Activated CD4-positive, CD25-positive, alpha-beta regulatory T cell treated with anti-CD3 and anti-CD28 coated beads, Interleukin-2, amount 50 U/mL, for 24 hours (primary cell): ENCODE measurements around the gene UCP3.
A peak's percentile ranks its signal among the peaks of the same experiment; 100 is the strongest.
"Not testable (repeated sequence)": the region's sequence is repeated elsewhere in the genome, so short reads cannot be mapped to it uniquely, and the experiment has no call there.

ENCODE experiments used
- ATAC-seq, 2 donors: fragments of 150-1000 bp; cut with Tn5 transposase; one replicate each; pipeline ENCODE4 v1.10.0; 2021; ENCODE audit warnings: mild to moderate bottlenecking in 1 of 2, moderate library complexity in 1 of 2

Gene UCP3

DNA sequence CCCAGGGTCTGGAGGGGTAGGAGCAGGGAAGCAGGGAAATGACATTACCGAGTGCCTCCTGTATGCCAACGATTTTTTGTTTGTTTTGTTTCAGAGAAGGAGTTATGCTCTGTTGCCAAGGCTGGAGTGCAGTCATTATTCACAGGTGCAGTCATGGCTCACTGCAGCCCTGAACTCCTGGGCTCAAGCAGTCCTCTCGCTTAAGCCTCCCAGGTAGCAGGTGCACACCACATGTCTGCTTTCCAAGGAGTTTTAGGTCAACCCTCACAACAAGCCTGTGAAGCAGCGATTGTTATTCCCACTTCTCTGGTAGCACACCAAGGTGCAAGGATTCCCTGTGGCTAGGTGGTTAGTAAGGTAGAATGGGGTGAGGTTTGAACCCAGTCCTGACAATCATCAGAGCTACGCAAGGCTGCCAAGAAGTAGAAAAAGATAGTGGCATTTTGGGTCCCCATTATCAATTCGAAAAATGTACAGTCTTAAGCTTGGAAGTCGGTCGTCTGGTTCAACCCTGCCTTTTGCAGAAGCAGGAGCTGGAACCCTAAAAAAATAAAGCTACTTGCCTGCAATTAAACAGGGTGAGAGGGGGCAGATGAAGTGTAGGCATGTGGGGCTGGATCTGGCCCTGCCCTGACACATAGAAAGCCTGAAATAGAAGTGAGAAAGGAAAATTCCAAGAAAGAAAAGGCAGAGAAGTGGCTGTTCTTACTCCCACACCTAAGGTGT, 9.1 kb downstream of the UCP3 start:
- ATAC-seq: no peak

DNA sequence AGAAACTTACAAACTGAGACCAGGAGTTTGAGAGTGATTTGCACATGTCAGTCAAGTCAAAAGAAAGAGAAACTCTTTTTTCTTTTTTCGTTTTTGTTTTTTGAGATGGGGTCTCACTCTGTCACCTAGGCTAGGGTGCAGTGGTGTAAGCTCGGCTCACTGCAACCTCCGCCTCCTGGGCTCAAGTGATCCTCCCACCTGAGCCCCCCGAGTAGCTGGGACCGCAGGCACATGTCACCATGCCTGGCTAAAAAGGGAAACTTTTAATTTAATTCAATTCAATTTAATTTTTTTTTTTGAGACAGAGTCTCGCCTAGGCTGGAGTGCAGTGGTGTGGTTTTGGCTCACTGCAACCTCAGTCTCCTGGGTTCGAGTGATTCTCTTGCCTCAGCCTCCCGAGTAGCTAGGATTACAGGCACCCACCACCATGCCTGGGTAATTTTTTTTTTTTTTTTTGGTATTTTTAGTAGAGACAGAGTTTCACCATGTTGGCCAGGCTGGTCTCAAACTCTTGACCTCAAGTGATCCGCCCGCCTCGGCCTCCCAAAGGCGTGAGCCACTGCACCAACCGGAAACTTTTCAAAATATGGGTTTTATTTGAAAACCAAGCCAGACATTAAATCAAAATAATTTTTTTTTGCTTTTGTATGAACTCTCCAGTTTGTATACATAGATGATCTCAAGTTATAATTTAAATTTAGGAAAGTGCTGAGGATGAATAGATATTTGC, 9.9 kb downstream of the UCP3 start:
- ATAC-seq: no peak

DNA sequence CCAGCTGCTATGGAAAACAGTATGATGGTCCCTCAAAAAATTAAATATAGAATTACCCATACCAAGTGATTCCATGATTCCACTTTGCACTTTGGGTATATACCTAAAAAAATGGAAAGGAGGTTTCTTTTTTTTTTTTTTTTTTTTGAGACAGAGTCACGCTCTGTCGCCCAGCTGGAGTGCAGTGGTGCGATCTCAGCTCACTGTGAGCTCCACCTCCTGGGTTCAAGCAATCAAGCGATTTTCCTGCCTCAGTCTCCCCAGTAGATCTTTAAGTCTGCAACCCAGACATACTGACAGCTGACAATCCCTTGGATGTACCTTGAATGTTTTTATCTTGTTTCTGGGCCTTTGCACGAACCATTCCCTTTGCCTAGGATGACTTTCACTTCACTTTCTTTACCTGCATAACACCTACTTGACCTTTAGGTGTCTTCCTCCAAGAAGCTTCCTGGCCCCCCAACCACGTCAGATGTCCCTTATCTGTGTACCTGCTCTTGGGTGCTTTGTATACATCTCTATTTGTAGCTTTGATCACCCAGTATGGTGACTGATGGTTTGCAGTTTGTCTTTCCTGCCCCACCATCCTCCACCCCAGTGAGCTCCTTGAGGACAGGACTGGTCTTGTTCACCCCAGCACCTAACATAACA, 11.6 kb downstream of the UCP3 start:
- ATAC-seq: no peak

DNA sequence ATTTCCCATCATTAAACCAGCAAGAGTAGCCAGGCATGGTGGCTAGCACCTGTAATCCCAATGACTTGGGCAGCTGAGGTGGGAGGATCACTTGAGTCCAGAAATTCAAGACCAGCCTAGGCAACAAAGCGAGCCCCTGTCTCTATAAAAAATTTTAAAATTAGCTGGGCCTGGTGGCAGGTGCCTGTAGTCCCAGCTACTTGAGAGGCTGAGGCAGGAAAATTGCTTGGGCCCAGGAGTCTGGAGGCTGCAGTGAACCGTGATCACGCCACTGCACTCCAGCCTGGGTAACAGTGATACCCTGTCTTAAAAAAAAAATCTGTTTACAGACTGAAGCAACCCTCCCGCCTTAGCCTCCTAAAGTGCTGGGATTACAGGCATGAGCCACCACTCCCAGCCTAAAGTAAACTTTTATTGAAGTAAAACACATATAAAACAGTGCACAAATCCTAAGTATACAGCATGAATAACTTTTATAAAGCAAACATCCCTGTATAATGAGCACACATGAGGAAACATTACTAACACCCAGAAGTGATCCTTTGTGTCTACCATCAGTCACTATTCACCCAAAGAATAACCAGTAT, 12.6 kb downstream of the UCP3 start:
- no peak for ATAC-seq

DNA sequence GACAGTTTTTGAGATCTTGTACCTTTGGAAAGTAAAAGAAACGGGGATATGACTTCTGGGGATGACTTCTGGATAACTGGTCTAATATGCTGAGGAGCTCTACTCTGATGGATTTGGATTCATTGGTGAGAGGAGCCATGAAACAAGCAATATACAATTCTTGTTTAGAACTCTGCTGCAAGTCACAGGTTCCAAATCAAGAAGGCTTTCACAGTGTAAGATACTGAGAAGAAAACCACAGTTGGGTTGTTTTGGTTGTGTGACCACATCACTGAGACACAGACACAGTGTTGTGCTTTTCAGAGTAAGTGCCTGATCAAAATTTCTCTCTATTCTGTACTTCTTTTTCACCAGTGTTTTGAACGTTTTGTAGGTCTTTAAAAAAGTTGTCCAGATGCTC, 13.2 kb downstream of the UCP3 start:
- ATAC-seq: peak; percentile 81 to 82

DNA sequence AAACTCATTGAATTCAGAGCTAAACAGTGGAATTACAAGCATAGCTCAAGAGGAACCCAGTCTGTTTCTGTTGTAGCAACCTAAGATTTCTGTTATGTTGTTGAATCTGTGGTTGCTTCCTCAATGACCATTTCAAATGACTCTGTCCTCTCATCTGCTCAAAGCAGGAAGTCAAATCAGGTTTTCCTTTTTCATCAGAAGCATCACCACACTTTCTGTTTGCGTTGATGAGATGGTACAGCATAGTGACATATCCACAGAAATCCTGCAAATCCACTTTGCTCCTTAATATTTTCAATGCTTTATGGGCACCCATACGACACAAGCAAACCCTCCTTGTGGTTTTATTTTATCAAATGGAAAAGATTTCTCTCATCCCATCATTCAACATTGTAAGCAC, 13.6 kb downstream of the UCP3 start:
- ATAC-seq: peak; percentile 79 to 82

DNA sequence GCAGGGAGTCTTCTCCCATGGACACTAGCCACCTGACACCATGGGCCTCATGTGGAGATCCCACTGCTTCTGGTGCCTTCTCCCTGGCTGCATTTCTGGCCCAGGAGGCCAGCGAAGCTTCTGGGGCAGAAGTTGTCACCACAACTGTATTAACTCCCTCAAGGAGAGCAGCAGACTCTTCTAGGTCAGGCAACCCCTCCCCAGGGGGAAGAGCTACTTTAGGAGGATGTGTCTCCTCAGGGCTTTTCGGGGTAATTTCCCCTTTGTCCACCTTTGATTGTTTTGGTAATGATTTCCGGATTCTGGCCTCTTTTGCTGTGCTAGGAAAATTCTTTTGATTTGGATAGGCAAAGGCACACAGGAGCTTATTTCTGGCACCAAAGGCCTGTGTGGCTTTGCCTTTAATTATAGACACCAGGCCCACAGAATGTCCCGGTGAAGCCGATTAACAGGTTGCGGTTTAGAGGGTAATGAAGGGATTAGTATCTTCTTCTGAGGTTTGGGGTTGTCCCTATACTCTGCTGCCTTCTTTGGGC, 17.3 kb downstream of the UCP3 start:
- no peak for ATAC-seq

DNA sequence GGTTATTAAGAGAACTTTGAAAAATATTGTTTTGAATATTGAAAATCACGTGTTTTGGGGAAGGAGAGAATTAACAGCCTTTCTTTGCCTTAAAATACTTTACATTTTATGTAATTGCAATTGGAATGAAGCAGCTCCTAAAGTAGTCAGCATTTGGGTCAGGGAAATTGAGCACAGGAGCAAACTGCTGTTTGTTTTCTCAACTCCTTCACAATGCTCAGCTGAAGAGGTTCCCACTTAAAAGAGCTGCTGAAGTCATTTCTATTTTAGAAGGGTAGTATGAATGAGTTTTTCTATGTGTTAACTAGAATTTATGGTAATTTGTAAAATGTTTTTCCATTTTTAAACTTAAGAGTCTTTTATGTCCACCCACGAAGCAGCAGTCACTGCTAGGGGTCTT, 18.2 kb downstream of the UCP3 start:
- ATAC-seq: no peak

DNA sequence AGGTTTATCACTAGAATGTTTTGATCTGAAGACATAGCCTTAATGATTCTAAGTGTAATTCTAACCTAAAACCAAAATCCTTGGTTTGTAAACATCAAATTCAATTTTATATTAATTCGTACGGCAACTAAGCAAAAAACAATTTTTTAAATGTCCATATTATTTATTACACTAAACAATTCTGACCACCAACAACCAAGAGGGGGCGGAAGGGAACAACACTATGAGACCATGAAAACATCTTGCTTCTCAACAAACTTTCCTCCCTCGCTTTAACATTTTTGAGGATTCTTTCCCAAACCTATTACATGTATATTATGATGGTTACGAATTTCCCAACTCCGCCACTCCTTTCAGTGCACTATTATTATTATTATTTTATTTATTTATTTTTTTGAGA, 19.7 kb downstream of the UCP3 start:
- no peak for ATAC-seq

DNA sequence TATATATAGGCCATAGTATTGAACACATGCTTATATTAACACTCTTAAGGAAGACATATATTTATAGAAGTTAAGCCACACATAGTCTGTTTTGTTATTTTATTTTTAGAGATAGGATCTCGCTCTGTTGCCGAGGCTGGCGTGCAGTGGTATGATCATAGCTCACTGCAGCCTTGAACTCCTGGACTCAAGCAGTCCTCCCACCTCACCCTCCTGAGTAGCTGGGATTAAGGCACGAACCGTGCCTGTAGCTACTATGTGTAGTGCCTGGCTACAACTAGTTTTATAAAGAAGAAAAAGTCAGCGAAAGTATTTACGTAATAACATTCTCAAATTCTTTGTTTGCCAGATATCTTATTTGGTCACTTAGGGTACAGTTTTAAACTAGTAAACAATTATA, 20.7 kb downstream of the UCP3 start:
- ATAC-seq: no peak

DNA sequence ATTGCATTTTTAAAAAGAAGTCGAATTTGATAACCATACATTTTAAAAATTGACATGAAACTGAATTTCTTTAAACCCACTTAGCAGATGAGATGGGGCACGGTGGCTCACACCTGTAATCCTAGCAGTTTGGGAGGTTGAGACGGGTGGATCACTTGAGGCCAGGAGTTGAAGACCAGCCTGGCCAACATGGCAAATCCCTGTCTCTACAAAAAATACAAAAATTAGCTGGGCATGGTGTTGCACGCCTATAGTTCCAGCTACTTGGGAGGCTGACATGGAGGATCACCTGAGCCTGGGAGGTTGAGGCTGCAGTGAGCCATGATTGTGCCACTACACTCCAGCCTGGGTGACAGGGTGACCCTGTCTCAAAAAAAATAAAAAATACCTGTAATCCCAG, 23.2 kb downstream of the UCP3 start:
- ATAC-seq: not testable (repeated sequence)

DNA sequence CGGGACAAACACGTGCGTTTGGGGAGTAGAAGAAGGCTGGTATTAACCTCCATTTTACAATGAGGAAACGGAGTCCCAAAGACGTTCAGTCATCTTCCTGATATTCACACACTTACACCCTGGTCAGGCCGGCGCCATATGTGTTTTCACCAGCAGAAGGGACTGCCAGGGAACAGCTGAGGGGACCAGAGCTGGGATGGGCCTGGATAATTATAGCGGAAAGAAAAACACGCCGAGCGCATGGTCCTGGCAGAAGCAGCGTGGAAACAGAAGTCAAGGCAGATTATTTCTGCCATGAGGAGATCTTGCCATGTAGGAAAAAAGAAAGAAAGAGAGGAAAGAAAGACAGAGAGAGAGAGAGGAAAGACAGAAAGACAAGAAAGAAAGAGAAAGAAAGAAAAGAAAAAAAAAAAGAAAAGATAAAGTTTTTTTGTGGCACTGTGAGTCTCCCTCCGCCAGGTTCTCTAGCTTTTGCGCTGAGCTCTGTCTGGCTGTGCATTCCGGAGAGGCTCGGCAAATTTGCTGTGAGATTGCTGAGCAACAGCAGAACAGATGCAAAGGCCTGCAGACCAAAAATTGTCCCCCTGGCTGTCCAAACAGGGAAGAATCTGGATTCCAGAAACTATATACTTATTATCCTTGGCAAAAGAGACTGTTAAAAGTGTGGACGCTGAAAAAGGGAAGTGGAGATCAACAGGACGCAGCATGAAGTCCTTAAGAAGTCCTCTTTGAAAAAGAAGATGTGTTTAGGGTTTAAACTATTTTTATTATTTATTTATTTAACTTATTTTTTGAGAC, 24.9 kb downstream of the UCP3 start:
- no peak for ATAC-seq

DNA sequence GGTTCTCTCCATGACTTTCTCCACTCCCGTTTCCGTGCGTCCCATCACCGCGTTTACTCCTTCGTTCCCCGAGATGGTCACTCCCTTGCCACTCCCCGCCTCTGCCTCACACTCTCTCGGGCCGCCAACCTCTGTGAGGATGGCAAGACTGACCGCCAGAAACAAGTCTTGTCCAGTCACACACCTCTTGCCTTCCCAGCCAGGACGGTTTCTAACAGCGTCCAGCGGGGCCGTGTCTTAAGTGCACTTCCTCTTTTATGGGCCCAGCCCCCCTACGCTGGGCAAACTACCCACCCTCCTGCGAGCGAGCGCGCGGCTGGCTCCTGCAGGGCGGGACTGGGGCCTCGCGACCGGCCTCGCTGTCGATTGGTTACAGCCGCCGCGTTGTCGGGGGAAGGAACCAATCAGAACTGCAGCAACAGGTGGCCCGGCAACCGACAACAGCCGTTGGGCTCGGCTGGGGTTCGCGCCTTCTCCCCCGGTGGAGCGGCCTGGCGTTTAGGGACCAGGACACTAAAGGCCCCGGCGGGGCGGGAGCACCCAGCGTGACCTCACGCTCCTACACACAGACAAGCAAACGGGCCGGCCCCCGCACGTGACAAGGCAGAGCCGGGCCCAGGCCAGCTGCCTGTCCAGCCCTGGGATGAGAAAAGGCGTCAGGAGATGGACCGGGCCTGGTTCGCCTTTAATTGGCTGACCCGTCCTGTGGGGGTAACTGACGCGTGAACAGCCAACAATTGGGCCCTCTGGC, 25.7 kb downstream of the UCP3 start:
- peak; percentile 83 to 89 for ATAC-seq

DNA sequence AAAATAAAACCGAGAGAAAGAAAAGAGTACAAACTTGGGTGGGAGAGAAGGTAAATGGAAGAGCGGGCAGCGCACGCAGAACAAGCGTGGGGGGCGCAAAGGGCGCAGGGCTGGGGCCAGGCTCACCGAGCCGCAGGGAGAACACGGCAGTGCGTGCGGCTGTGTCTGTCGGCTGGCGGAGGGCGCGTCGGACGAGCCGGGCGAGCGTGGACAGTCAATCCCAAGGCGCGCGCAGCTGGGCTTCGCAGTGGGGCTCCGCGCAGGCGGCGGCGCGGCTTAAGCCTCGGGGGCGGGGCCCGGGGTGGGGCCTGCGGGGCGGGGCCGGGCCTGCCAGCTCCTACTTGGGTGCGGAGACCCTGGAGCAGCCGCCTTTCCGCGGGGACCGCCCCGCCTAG, 26.3 kb downstream of the UCP3 start, which contains the start of gene UCP2:
TSS of gene UCP2 (minus strand) at position 249 of the 395 bp plus-strand sequence. CDS start 4,465 bp downstream, outside the sequence.
- peak; percentile 70 to 73 for ATAC-seq

DNA sequence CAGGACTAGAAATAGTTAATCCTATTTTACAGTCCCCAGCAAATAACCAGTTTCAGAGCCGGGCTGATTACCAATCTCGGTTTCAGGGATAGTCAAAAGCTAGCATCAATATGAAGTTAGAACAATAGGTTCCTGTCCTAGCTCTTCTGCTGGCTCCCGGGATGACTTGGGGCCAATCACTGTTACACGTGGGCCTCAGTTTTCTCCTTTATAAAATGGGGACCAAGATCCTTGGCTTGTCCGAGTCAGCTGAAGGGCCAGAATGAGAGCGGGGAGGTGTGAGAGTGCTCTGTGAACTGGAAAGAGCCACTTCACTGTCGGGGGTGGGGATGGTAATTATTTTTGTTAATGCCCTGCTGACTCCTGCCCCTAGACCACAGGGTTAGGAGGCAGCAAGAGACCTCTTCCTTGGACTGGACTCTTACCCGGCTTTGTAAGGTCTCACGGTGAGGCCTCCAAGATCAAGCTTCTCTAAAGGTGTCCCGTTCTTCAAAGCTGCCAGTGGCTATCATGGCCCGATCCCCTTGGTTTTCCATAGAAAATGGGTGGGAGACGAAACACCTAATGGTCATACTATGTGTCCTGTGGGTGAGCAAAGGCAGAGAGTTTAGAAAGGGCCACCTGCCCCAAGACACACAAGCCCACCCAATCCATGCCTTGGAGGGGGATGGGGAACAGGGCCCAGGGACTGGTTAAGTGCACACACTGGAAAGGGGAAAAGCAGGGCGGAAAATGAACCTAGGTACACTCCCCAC, 27.7 kb downstream of the UCP3 start:
- ATAC-seq: no peak

DNA sequence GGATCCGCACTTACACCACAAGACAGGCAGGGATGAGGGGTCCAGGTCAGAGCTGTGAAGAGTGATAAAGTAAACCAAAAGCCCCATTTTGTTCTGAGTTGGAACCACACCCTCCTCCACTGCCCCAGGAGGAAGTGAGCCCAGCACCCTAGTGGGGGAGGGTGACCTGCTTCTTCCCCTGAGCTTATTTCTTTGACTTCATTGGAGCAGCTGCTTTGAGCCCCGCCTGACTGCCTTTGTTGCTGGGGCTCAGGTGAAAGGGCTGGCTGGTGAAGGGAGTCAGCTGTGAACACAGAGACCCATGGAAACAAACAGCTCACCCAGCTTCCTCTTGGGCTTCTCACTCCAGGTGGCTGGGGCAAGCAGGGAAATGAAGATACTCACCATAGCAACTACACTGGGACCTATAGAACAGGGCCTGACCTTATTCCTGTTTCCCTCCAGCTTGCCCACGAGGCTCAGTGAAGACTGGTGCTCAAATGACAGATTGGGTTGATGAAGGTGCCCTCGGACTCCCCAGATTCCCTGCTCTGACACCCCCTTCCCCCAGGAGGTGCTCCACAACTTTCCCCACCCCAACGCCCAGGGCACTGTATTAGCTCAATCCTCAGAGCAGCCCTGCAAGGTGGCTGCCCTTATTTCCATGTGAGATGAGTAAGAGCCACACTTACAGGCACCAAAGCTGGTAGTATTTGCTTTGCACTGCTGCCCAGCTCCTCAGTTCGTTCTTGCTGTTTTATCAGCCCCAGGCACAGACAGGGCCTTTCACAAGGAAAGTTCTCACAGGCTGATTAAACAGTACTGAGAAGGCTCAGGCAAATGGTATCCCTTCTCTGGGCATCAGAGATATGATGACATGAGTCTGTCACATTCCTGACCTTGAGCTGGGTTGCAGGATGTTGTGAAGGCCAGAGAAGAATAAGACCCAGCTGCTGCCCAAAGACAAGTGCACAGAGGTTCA, 28.6 kb downstream of the UCP3 start:
- ATAC-seq: peak; percentile 33 to 38

DNA sequence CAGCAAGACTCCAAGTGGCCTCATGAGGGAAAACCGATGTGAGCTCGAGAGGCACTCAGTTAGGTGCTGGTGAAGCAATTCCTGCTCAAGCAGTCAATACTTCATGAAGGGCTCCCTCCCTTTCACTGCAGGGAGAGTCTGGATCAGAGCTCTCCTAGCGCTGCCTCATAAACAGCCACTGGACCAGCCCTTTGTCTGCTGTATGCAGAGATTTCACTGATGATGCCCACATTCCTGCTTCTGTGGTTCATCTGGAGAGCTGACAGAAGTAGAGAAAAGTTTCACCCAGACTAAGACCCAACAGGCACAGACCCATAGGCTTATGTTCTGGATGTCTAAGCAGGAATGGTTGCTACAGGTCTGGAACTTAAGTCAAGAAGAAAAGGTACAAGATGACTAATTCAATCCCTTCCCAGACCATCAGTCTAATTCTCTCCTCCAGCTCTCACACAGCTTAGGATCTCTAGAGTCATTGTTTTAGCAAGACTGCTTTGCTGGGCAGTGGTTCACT, 30.3 kb downstream of the UCP3 start:
- no peak for ATAC-seq

DNA sequence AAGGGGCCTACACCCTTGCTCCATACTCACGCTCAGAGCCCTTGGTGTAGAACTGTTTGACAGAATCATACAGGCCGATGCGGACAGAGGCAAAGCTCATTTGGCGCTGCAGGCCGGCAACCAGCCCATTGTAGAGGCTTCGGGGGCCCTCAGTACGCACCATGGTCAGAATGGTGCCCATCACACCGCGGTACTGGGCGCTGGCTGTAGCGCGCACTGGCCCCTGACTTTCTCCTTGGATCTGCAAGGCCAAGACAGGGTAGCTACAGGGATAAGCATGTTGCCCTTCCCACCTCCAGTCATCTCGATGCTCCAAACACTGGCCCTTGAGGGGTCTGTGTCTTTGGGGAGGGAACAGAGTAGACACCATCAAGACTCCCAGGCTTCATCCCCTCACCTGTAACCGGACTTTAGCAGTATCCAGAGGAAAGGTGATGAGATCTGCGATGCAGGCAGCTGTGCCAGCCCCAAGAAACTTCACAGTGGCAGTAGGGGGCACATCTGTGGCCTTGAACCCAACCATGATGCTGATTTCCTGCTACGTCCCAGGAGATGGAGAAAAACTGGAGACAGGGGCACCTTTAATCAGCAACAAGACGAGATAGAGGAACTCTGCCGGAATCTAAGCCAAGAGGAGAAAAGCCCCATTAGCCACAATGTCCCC, 30.9 kb downstream of the UCP3 start:
- ATAC-seq: no peak
